Upper lobe of left lung (tissue), 6 donors: ENCODE data around the gene TRIM42. TPM values are rescaled to one million over a fixed set of nuclear protein-coding genes. Genes with fewer than 3 reads are reported as not detected.
A peak's percentile ranks its signal among the peaks of the same experiment; 100 is the strongest.

Experiments
- ATAC-seq, 2 donors: fragments of 200-7000 bp; cut with Tn5 transposase; one replicate each; pipeline ENCODE4 v1.9.1; 2022; ENCODE audit warnings: mild to moderate bottlenecking in 2 of 2, moderate library complexity in 2 of 2; ENCODE audit not compliant: low FRiP score in 2 of 2
- DNase-seq, 2 donors: peaks; one replicate each; pipeline ENCODE4 v3.0.0-alpha.2; 2019 to 2020
- H3K27ac ChIP-seq, 4 donors: fragments of 200-600 bp; sonication (generic); one replicate each; pipeline ENCODE4 v1.5.1; 2016 to 2019
- H3K27me3 ChIP-seq, 4 donors: fragments of 200-600 bp; sonication (generic); one replicate each; pipeline ENCODE4 v1.5.1; 2017 to 2019
- H3K36me3 ChIP-seq, 4 donors: fragments of 200-600 bp; sonication (generic); one replicate each; pipeline ENCODE4 v1.5.1; 2016 to 2019
- H3K4me1 ChIP-seq, 4 donors: fragments of 200-600 bp; sonication (generic); one replicate each; pipeline ENCODE4 v1.5.1; 2018 to 2019
- H3K4me3 ChIP-seq, 4 donors: fragments of 200-600 bp; sonication (generic); one replicate each; pipeline ENCODE4 v1.5.1; 2017 to 2019; ENCODE audit warnings: mild to moderate bottlenecking in 2 of 4, moderate library complexity in 1 of 4
- H3K9me3 ChIP-seq, 4 donors: fragments of 200-600 bp; sonication (generic); one replicate each; pipeline ENCODE4 v1.5.1; 2018 to 2019
- EP300 ChIP-seq, 4 donors: sonication (generic); formaldehyde crosslinking; IDR thresholded peaks; one replicate each; pipeline ENCODE4 v1.5.1; 2017; ENCODE audit warnings: antibody characterized with exemption in 4 of 4, control low read depth in 2 of 4
- POLR2A ChIP-seq, 4 donors: fragments of 450-650 bp; IDR thresholded peaks; one replicate each; pipeline ENCODE4 v1.5.1; 2016 to 2017; ENCODE audit warnings: antibody characterized with exemption in 4 of 4, mild to moderate bottlenecking in 2 of 4
- POLR2AphosphoS5 ChIP-seq, 2 donors: sonication (generic); formaldehyde crosslinking; IDR thresholded peaks; one replicate each; pipeline ENCODE4 v1.5.1; 2017; ENCODE audit warnings: antibody characterized with exemption in 2 of 2
- whole genome bisulfite sequencing, 2 donors: methylation state at CpG; one replicate each; pipeline ENCODE4 v1.1.5; 2017 to 2018; 5-methylcytosine and 5-hydroxymethylcytosine counted together
- total RNA-seq, 6 donors: library from RNA; depleted of rRNA in 4 of 6; stranded (reverse); fragments of >200 nt in 4 of 6; gene quantifications; one replicate each; pipeline versions ENCODE4 v1.1.0 to v1.2.1, GENCODE V29; 2016 to 2021
- TF ChIP-seq, protein P1 (sequence below), 6 experiments: fragments of 450-650 bp in 4 of 6; fragments of 200-600 bp in 2 of 6; sonication (generic) in 2 of 6; IDR thresholded peaks; one replicate each; pipeline ENCODE4 v1.5.1; 2016 to 2019; ENCODE audit warnings: antibody characterized with exemption in 6 of 6
- donor health status: DM: no; HTN: no; CAD: no; lungs with moderate emphysema.
- donor health status: DM: no; HTN: yes; CAD: no; lungs with severe emphysema.

TRIM42 gene
- total RNA-seq, 6 donors from 2014 or later: not detected

DNA sequence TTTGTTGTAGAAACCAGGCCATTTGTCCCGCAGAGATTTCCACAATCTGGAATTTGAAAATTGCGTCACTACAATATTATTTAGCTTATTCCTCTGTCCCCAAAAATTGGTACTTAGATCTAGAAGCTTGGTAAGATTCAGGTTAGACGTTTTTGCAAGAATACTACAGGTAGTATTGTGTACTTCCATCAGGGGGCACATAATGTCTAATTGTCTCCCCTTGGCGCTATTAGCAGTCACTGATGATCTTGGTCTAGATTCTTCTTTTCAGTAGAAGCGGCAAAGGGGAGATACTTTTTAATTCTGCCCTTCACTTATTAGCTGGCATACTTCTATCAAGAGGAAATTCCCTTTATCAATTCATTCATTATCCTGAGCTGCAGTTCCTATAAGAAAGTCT lies 42.6 kb upstream of the TRIM42 start:
- H3K27me3 ChIP-seq: no peaks in the 10 kb centered on the region
- TF ChIP-seq EP300 (IDR thresholded peaks at IDR 0.05): no peak
- no peak for TF ChIP-seq POLR2AphosphoS5 (IDR thresholded peaks at IDR 0.05)
- no peak for TF ChIP-seq POLR2A (IDR thresholded peaks at IDR 0.05)
- TF ChIP-seq, protein P1, sequence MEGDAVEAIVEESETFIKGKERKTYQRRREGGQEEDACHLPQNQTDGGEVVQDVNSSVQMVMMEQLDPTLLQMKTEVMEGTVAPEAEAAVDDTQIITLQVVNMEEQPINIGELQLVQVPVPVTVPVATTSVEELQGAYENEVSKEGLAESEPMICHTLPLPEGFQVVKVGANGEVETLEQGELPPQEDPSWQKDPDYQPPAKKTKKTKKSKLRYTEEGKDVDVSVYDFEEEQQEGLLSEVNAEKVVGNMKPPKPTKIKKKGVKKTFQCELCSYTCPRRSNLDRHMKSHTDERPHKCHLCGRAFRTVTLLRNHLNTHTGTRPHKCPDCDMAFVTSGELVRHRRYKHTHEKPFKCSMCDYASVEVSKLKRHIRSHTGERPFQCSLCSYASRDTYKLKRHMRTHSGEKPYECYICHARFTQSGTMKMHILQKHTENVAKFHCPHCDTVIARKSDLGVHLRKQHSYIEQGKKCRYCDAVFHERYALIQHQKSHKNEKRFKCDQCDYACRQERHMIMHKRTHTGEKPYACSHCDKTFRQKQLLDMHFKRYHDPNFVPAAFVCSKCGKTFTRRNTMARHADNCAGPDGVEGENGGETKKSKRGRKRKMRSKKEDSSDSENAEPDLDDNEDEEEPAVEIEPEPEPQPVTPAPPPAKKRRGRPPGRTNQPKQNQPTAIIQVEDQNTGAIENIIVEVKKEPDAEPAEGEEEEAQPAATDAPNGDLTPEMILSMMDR (IDR thresholded peaks at IDR 0.05): no peak
- H3K4me1 ChIP-seq: no peaks in the 10 kb centered on the region
- no peak overlapping the region for H3K27ac ChIP-seq
- H3K36me3 ChIP-seq: no peaks in the 10 kb centered on the region
- ATAC-seq: no peak
- no peak for DNase-seq
- H3K4me3 ChIP-seq: no peak overlapping the region
- 83 to 84% methylated on average over 5 of the region's 5 CpGs for WGBS, 2 donors
- H3K9me3 ChIP-seq: no peaks in the 10 kb centered on the region

DNA sequence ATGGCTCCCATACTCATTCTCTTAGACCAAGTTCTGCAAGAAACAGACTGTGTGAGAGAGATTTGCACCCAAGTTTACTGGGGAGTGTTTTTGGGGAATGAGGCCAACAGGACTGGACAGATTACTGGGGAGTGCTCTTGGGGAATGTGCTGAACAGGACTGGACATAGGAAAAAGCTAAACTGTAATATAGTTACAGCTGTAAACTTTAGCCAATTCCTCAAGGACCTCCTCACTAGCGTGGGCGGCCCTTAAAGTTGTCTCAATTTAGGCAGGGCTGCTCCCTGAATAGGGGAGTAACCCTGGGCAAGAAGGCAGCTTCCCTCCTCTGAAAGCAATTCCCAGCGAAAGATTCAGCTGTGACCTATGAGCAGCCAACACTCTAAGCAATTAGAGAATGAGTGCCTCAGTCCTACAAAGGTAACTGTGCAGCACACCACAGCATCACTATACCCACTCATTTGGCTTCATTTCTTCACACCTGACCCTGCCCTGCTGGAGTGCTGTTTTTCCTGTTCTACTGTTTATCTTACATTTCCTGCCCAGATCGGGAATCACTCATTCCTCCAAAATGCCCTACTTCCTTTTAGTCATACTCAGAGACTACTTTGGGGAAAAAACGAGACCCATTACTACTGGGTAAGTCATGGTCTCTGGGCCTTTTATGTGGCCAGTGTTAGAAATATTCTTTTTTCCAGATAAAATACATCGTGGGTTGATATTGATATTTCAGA lies 41.3 kb upstream of the TRIM42 start:
- 50 to 53% methylated on average over 6 of the region's 6 CpGs for WGBS, 2 donors
- Histone ChIP-seq H3K27ac (no peak overlapping the region), H3K4me1 (no peaks in the 10 kb centered on the region), H3K27me3 (no peaks in the 10 kb centered on the region), H3K36me3 (no peaks in the 10 kb centered on the region), H3K4me3 (no peak overlapping the region), H3K9me3 (no peaks in the 10 kb centered on the region)
- ATAC-seq: peak; percentile 16 to 30
- no peak for DNase-seq
- TF ChIP-seq, protein P1 (IDR thresholded peaks at IDR 0.05): no peak
- TF ChIP-seq POLR2AphosphoS5 (IDR thresholded peaks at IDR 0.05) (no peak), POLR2A (IDR thresholded peaks at IDR 0.05) (no peak), EP300 (IDR thresholded peaks at IDR 0.05) (no peak)

DNA sequence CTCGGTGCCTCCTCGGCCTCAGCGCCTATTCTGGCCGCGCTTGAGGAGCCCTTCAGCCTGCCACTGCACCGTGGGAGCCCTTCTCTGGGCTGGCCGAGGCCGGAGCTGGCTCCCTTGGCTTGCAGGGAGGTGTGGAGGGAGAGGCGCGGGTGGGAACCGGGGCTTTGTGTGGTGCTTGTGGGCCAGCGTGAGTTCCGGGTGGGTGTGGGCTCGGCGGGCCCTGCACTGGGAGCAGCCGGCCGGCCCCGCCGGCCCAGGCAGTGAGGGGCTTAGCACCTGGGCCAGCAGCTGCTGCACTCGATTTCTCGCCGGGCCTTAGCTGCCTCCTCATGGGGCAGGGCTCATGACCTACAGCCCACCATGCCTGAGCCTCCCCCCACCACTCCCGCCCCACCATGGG lies 26.6 kb upstream of the TRIM42 start:
- WGBS, 2 donors: 93 to 96% methylated on average over 3 to 22 of the region's 23 CpGs
- TF ChIP-seq POLR2AphosphoS5 (IDR thresholded peaks at IDR 0.05) (no peak), POLR2A (IDR thresholded peaks at IDR 0.05) (no peak), EP300 (IDR thresholded peaks at IDR 0.05) (no peak)
- no peaks in the 10 kb centered on the region for H3K36me3 ChIP-seq
- ATAC-seq: no peak
- H3K9me3 ChIP-seq: no peaks in the 10 kb centered on the region
- no peaks in the 10 kb centered on the region for H3K4me1 ChIP-seq
- no peak overlapping the region for H3K27ac ChIP-seq
- DNase-seq: peak in 1 of 2 donors; percentile 65
- no peaks in the 10 kb centered on the region for H3K27me3 ChIP-seq
- H3K4me3 ChIP-seq: no peak overlapping the region

GRCh38 chr3:140655678-140656077 lies 22.2 kb upstream of the TRIM42 start:
- DNase-seq: no peak
- no peaks in the 10 kb centered on the region for H3K36me3 ChIP-seq
- TF ChIP-seq, protein P1 (IDR thresholded peaks at IDR 0.05): no peak
- no peak for ATAC-seq
- H3K27me3 ChIP-seq: no peaks in the 10 kb centered on the region
- peaks cover 0 to 3% (median under 1%) of the 10 kb centered on the region in 4 donors for H3K9me3 ChIP-seq
- no peaks in the 10 kb centered on the region for H3K4me1 ChIP-seq
- 87% methylated on average over 1 of the region's 1 CpG; no CpG with 5 or more reads in 1 of the 2 donors for WGBS, 2 donors
- H3K27ac ChIP-seq: no peak overlapping the region
- no peak overlapping the region for H3K4me3 ChIP-seq

DNA sequence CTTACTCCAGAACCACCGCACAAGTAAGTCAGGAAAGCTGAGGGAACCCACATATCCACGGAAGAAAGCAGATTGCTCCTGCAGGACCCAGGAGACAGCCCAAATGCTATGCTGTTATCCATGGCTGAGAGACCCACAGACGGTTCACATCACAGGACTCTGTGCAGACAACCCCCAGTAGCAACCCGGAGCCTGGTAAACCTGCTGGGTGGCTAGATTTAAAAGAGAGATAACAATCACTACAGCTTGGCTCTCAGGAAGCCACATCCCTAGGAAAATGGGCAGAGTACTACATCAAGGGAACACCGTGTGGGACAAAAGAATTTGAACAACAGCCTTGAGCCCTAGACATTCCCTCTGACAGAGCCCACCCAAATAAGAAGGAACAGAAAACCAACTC lies 13.8 kb upstream of the TRIM42 start:
- Histone ChIP-seq H3K27me3 (no peaks in the 10 kb centered on the region), H3K4me3 (no peak overlapping the region), H3K9me3 (peaks cover 0 to 8% (median 5%) of the 10 kb centered on the region in 4 donors), H3K36me3 (no peaks in the 10 kb centered on the region), H3K4me1 (no peaks in the 10 kb centered on the region), H3K27ac (no peak overlapping the region)
- DNase-seq (no peak), ATAC-seq (no peak)
- TF ChIP-seq, protein P1 (IDR thresholded peaks at IDR 0.05): no peak
- TF ChIP-seq EP300 (IDR thresholded peaks at IDR 0.05) (no peak), POLR2A (IDR thresholded peaks at IDR 0.05) (no peak), POLR2AphosphoS5 (IDR thresholded peaks at IDR 0.05) (no peak)
- 56 to 66% methylated on average over 5 of the region's 5 CpGs for WGBS, 2 donors
